Astrocyte of the hippocampus (primary cell): ENCODE results near the gene MRPL49.
A peak's percentile ranks its signal among the peaks of the same experiment; 100 is the strongest.

Experiments used
- DNase-seq: peaks from one replicate; pipeline ENCODE4 v3.0.0; 2011; ENCODE audit warnings: low read depth, low spot score

Gene MRPL49

GRCh38 chr11:65121865-65122696, at the start of gene MRPL49, which contains the start of gene FAU:
Gene MRPL49 (plus strand): TSS chr11:65122321. CDS start chr11:65122347, 26 bp downstream.
Gene FAU (minus strand): TSS chr11:65122134. CDS start chr11:65121813, 321 bp downstream.
- peak; percentile 99 for DNase-seq

GRCh38 chr11:65072631-65072966, 49.5 kb upstream of the MRPL49 start:
- DNase-seq = no peak

GRCh38 chr11:65077451-65077850, 44.7 kb upstream of the MRPL49 start:
- no peak for DNase-seq

GRCh38 chr11:65078151-65078550, 44.0 kb upstream of the MRPL49 start:
- DNase-seq = peak; percentile 46

GRCh38 chr11:65078786-65079342, 43.3 kb upstream of the MRPL49 start:
- DNase-seq = no peak

GRCh38 chr11:65083134-65083833, 38.8 kb upstream of the MRPL49 start:
- no peak for DNase-seq

GRCh38 chr11:65083834-65084597, 38.1 kb upstream of the MRPL49 start, which contains the start of the genes CDCA5 and ZFPL1:
Gene CDCA5 (minus strand): TSS chr11:65084040. CDS start chr11:65083978, 62 bp downstream.
Gene ZFPL1 (plus strand): TSS chr11:65084222. CDS start chr11:65084699, 477 bp downstream.
- DNase-seq = peak; percentile 99

GRCh38 chr11:65084598-65085375, 37.3 kb upstream of the MRPL49 start:
- DNase-seq = no peak

- no peak for DNase-seq
Measured at GRCh38 chr11:65085446-65085845, 36.7 kb upstream of the MRPL49 start.

GRCh38 chr11:65086809-65087208, 35.3 kb upstream of the MRPL49 start:
- no peak for DNase-seq

GRCh38 chr11:65087216-65087615, 34.9 kb upstream of the MRPL49 start:
- DNase-seq = no peak

GRCh38 chr11:65087827-65088226, 34.3 kb upstream of the MRPL49 start:
- no peak for DNase-seq

- DNase-seq = no peak
Measured at GRCh38 chr11:65089621-65090020, 32.5 kb upstream of the MRPL49 start.

- no peak for DNase-seq
Measured at GRCh38 chr11:65090628-65091027, 31.5 kb upstream of the MRPL49 start.

- no peak for DNase-seq
Measured at GRCh38 chr11:65095427-65095826, 26.7 kb upstream of the MRPL49 start.

- peak; percentile 93 for DNase-seq
Measured at GRCh38 chr11:65095974-65096806, 25.9 kb upstream of the MRPL49 start, which contains the start of gene VPS51. Gene VPS51 (plus strand): TSS chr11:65096214. CDS start chr11:65096251, 37 bp downstream.

- no peak for DNase-seq
Measured at GRCh38 chr11:65096926-65097325, 25.2 kb upstream of the MRPL49 start.

GRCh38 chr11:65100674-65101350, 21.3 kb upstream of the MRPL49 start:
- DNase-seq = no peak
